HG03520 (cell line): ENCODE results near the gene NHLRC4.

ENCODE experiments used
- ATAC-seq: cut with Tn5 transposase; IDR thresholded peaks from one replicate; pipeline ENCODE4 v1.9.1; 2021; ENCODE audit warnings: mild to moderate bottlenecking, moderate library complexity; ENCODE audit not compliant: unreplicated experiment

Gene NHLRC4

GRCh38 chr16:566475-567372, at the start of gene NHLRC4:
NHLRC4 (plus strand) TSS chr16:567005; CDS start chr16:568048, 1,043 bp downstream.
- no peak for ATAC-seq

- no peak for ATAC-seq
Observed at GRCh38 chr16:518858-519257, 47.9 kb upstream of the NHLRC4 start.

GRCh38 chr16:519425-519824, 47.4 kb upstream of the NHLRC4 start:
- ATAC-seq, result no peak

- no peak for ATAC-seq
Observed at GRCh38 chr16:519841-520687, 46.7 kb upstream of the NHLRC4 start.

DNA sequence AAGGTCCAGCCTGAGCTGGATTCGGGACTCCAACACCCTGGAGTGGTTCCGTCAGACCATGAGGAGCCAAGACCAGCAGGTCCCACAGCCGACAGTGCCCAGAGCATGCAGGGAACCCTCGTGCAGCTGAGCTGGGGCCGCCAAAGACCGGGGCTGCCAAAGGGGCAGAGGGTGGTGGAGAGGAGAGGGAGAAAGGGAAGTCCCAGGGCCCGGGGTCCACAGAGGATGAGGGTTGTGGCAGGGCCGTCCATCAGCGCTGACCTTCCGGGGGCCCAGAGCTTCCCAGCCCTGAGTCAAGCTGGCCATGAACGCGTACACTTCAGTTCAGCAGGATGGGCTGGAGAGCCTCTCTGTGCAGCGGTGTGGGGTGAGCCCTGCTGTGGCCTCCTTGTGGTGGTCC, 46.0 kb upstream of the NHLRC4 start:
- ATAC-seq, result no peak

DNA sequence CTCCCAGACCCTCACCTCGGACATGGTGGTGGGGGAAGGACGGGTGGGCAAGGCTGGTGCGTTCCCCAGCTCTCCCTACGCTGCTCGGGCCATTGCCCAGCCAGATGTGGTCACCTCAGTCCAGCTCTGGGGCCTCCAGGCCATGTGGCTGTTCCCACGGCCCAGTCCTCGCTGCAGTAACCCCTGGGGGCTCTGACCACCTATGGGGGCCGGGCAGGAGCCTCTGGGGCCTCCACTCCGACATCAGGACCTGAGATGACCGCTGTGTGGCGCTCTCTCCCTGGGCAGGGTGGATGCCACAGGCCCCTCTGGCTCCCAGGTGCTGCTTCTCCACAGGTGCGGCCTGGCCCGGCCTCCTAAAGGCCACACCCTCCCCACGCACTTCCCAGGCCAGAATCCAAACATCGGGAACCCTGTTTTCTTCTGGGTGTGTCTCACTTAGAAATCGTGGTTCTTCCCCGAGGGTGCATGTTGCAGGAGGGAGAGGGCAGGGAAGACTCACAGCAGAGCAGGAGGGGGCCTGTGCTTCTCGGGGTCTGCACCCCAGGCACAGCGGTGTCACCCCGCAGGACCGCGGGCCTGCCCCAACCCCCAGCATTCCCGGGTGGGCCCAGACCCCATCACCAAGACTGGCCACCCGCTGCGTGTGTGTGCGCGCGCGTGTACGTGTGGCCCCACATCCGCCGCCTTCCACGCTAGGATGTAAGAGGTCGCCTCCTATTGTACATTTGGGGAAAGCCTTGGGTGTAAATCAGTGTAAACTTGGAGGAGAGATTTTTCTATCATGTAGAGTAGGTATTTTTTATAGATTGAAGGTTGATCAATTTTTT, 45.2 kb upstream of the NHLRC4 start:
- no peak for ATAC-seq

- ATAC-seq, result no peak
Observed at GRCh38 chr16:522320-523096, 44.3 kb upstream of the NHLRC4 start.

- ATAC-seq, result no peak
Observed at GRCh38 chr16:523097-523741, 43.6 kb upstream of the NHLRC4 start.

DNA sequence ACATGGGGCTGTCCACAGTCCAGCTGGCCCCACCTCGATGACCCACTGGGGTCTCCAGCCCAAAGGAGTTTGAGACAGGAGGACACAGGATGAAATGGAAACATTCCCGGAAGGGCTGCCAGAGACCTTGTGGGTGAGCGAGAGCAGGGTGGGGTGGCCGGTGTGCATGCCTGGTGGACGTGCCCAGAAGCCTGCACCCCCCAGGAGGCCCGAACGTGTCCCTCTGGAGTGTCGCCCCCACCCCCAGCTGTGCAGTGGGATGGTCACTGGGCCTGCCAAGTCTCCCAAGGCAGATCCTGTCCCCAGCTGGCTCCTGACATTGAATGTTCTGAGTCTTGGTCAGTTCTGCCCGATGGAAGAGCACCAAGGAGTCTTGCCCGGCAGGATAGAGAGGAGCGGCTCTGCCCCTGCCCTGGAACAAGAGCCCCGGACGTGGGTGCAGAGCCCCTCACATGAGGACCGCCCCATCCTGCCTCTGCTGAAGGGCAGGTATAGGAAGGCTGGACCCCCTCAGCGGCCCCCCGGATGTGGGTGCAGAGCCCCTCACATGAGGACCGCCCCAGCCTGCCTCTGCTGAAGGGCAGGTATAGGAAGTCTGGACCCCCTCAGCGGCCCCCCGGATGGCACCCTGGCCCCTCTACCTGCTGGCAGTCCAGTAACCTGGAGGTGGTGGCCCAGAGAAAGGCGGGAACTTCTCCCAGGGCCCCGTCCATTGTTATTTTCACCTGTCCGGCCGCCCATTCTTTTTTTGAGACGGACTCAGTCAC, 42.3 kb upstream of the NHLRC4 start:
- ATAC-seq, result no peak

- ATAC-seq, result no peak
Observed at GRCh38 chr16:525123-525519, 41.7 kb upstream of the NHLRC4 start.

- no peak for ATAC-seq
Observed at GRCh38 chr16:525520-526180, 41.2 kb upstream of the NHLRC4 start.

- no peak for ATAC-seq
Observed at GRCh38 chr16:526181-527014, 40.4 kb upstream of the NHLRC4 start.

DNA sequence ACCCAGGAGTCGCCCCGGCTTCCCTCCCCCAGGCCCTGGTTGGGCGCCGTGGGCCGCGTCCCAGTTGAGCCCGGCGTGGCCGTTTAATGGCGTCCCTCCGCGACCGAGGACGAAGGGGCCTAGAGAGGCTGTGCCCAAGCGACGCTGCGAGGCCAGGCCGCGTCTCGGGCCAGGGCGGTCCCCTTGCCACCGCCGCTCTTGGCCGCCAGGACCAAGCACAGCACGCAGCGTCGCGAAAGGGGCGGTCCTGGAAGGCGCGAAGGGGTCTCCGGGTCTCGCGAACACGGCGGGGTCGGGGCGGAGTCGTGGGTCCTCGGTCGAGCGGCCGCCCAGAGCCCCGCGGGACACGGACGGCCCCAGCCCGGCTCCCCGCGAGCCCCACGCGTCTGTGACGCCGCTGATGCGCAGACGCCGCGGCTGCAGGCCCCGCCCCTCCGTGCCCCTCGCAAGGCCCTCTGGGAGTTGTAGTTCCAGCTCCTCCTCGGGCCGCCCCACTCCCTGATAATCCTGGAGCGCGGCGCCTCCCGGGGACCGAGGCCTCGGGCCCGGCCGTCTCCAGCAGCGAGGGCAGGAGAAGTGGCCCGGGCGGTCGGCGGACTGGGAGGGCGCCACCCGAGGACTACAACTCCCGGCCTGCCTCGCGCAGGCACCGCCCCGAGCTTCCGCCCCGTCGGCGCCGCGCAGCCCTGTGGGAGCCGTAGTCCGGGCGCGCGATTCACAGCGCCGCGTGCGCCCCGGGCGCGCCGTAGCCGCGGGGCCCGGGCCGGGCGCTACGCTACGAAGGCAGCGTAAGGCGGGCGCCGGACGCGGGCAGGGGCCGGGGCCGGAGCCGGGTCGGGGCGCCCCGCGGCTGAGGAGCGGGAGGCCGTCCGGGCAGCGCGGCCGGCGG, 39.5 kb upstream of the NHLRC4 start, which contains the start of gene CAPN15:
Gene CAPN15, plus strand, starts transcription at position 698 of the 889 bp plus-strand sequence. CDS start 19,127 bp downstream, outside the sequence.
- peak; percentile 69 for ATAC-seq

DNA sequence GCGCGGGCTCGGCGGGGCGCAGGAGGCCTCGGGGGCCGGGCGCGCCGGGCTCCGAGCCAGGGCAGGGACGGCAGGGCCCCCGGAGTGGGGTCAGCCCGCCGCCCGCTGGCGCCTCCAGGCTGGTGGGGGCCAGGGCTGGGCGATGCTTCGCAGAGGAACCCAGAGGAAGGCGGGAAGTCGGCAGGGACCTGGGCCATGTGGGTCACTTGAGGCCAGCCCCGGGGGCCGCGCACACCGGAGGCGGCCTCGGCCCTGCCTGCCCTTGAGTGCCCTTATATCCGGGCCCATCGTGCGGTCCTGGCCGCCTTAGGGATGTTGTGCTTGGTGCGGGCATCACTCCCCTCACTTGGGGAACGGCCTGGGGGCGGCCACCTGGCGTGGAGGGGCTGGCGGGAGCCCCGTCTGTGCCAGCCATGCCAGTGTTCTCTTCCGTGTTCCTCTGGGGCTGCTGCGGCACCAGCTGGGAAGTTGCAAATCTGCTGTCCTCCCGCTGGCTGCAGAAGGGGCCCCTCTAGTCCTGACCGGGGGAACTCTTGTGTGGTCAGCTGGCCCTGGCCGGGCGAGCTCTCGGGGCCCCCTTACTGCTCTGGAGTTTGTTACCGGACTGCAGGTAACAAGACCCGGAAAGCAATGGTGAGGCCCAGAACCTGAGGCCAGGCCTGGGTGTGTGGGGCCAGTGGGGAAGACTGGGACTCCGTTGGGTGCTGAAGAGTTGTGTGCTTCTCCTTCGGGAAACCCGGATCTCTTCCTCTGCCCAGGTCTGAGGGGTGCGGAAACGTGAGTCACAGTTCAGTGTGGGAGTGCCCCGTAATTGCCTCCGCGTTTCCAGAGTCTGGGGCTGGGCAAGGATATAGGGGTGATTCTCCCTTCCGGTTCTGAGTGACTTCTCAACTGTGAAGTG, 38.4 kb upstream of the NHLRC4 start:
- ATAC-seq, result peak; percentile 11

DNA sequence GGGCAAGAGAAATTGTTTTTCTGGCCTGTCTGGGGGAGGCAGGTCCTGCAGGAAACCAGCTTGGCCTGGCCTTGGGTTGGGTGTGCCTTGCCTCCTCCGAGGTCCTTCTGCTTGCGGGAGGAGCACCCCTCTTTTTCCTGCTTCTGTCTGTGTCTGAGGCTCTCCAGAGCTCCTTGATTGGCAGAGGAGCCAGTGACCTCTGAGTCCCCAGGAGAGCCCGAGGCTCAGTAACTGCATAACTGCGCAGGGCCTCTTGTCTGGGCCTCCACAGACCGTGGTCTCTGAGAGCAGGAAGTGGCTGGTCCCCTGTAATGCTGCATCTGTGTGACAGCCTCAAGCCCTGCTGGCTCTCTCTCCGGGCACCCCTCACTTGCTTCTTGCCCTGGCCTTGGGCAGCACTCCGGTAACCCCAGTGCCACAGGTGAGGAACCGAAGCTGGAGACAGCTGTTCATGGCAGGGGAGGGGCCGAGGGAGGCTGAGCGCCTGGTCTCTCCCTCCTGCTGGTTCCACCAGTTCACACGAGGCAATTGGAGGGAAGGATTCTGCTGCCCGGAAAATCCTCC, 37.7 kb upstream of the NHLRC4 start:
- no peak for ATAC-seq
